ENCODE measurements around the gene F12. TPM values are rescaled to one million over a fixed set of nuclear protein-coding genes. Genes with fewer than 3 reads are reported as not detected.

The F12 gene
- polyA plus RNA-seq, 1 of the 3 experiments (the other 2 are of a cell fraction): 4.3 TPM

DNA sequence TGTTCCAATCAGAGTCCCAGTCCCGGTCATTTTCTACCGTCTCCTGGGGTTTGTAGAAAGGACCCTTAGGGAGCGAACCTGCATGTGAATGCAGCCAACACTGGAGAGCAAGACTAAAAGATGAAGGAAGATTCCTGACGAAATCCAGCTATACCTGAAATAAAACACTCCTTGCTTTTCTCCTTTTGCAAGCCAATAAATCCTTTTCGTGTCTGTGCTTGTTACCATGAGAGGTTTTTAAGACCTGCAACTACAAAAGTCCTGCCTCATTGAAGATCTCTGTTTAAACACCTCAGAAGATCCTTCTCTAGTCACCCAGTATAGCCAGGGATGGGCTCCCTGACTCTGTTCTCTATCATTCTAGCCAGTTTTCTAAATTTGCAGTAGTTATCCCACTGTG, 35.2 kb downstream of the F12 start:
- no peaks in the 10 kb centered on the region for H3K27me3 ChIP-seq (ENCODE audit: insufficient read depth)
- H3K27ac ChIP-seq (ENCODE audit: low read depth in 2 of 2, low read length in 1 of 2): no peak overlapping the region
- TF ChIP-seq NFIC (IDR thresholded peaks at IDR 0.05; ENCODE audit: borderline replicate concordance): no peak
- no peak for TF ChIP-seq JUND (IDR thresholded peaks at IDR 0.05)
- no peak for TF ChIP-seq GATA2 (CRISPR knock-in tag; IDR thresholded peaks at IDR 0.05)
- TF ChIP-seq, protein P1, sequence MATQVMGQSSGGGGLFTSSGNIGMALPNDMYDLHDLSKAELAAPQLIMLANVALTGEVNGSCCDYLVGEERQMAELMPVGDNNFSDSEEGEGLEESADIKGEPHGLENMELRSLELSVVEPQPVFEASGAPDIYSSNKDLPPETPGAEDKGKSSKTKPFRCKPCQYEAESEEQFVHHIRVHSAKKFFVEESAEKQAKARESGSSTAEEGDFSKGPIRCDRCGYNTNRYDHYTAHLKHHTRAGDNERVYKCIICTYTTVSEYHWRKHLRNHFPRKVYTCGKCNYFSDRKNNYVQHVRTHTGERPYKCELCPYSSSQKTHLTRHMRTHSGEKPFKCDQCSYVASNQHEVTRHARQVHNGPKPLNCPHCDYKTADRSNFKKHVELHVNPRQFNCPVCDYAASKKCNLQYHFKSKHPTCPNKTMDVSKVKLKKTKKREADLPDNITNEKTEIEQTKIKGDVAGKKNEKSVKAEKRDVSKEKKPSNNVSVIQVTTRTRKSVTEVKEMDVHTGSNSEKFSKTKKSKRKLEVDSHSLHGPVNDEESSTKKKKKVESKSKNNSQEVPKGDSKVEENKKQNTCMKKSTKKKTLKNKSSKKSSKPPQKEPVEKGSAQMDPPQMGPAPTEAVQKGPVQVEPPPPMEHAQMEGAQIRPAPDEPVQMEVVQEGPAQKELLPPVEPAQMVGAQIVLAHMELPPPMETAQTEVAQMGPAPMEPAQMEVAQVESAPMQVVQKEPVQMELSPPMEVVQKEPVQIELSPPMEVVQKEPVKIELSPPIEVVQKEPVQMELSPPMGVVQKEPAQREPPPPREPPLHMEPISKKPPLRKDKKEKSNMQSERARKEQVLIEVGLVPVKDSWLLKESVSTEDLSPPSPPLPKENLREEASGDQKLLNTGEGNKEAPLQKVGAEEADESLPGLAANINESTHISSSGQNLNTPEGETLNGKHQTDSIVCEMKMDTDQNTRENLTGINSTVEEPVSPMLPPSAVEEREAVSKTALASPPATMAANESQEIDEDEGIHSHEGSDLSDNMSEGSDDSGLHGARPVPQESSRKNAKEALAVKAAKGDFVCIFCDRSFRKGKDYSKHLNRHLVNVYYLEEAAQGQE (IDR thresholded peaks at IDR 0.05; ENCODE audit: low read depth, low read length): no peak
- no peak for TF ChIP-seq MEF2A (IDR thresholded peaks at IDR 0.05; ENCODE audit: borderline replicate concordance, low read depth)
- no peak for TF ChIP-seq NRF1 (IDR thresholded peaks at IDR 0.05; ENCODE audit: low read depth, low read length)
- TF ChIP-seq SMC3 (IDR thresholded peaks at IDR 0.05; ENCODE audit: low read depth, low read length): no peak
- TF ChIP-seq, protein P2, sequence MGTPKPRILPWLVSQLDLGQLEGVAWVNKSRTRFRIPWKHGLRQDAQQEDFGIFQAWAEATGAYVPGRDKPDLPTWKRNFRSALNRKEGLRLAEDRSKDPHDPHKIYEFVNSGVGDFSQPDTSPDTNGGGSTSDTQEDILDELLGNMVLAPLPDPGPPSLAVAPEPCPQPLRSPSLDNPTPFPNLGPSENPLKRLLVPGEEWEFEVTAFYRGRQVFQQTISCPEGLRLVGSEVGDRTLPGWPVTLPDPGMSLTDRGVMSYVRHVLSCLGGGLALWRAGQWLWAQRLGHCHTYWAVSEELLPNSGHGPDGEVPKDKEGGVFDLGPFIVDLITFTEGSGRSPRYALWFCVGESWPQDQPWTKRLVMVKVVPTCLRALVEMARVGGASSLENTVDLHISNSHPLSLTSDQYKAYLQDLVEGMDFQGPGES (IDR thresholded peaks at IDR 0.05; ENCODE audit: low read depth, low read length): no peak
- TF ChIP-seq, protein P3, sequence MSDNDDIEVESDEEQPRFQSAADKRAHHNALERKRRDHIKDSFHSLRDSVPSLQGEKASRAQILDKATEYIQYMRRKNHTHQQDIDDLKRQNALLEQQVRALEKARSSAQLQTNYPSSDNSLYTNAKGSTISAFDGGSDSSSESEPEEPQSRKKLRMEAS (IDR thresholded peaks at IDR 0.05; ENCODE audit: low read depth): no peak
- no peak for TF ChIP-seq EZH2phosphoT487 (IDR thresholded peaks at IDR 0.05; ENCODE audit: borderline replicate concordance, low read depth)
- no peak for TF ChIP-seq TCF12 (IDR thresholded peaks at IDR 0.05)
- no peak for TF ChIP-seq CHD2 (IDR thresholded peaks at IDR 0.05; ENCODE audit: low read length, partially characterized antibody)
- TF ChIP-seq, protein P4, sequence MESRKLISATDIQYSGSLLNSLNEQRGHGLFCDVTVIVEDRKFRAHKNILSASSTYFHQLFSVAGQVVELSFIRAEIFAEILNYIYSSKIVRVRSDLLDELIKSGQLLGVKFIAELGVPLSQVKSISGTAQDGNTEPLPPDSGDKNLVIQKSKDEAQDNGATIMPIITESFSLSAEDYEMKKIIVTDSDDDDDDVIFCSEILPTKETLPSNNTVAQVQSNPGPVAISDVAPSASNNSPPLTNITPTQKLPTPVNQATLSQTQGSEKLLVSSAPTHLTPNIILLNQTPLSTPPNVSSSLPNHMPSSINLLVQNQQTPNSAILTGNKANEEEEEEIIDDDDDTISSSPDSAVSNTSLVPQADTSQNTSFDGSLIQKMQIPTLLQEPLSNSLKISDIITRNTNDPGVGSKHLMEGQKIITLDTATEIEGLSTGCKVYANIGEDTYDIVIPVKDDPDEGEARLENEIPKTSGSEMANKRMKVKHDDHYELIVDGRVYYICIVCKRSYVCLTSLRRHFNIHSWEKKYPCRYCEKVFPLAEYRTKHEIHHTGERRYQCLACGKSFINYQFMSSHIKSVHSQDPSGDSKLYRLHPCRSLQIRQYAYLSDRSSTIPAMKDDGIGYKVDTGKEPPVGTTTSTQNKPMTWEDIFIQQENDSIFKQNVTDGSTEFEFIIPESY (IDR thresholded peaks at IDR 0.05; ENCODE audit: borderline replicate concordance, low read depth): no peak
- no peak for TF ChIP-seq ELF1 (IDR thresholded peaks at IDR 0.05)
- peaks cover 6% of the 10 kb centered on the region for H3F3A ChIP-seq (replicated peaks; ENCODE audit: insufficient read depth)
- no peak overlapping the region for H3K9ac ChIP-seq
- CTCF ChIA-PET: interaction anchor here (0.9 to 4.9 kb wide), 3 partner anchors 15 to 127 kb away, joined by 3 to 47 read pairs (median 6); no protein-coding TSS in a partner anchor
- no peak overlapping the region for H2AFZ ChIP-seq (ENCODE audit: low read depth)
- H3K79me2 ChIP-seq (ENCODE audit: insufficient read depth): no peaks in the 10 kb centered on the region
- no peak overlapping the region for H3K4me2 ChIP-seq
- no peak for DNase-seq
- no peak overlapping the region for H3K4me3 ChIP-seq (ENCODE audit: low read depth in 2 of 2, low read length in 1 of 2)
- 86% methylated on average over 5 of the region's 5 CpGs for WGBS (ENCODE audit: low lambda C conversion rate)
- no peaks in the 10 kb centered on the region for H3K9me3 ChIP-seq
- H3K36me3 ChIP-seq (replicated peaks in 1 of 2; ENCODE audit: control insufficient read depth in 1 of 2, insufficient read depth in 2 of 2, low read length in 1 of 2): no peaks in the 10 kb centered on the region
- H4K20me1 ChIP-seq (ENCODE audit: insufficient read depth): no peaks in the 10 kb centered on the region
- H3K4me1 ChIP-seq (ENCODE audit: control insufficient read depth in 1 of 2, insufficient read depth in 2 of 2, low read depth in 1 of 2, low read length in 1 of 2): peaks cover 0 to 9% of the 10 kb centered on the region in 2 experiments; a peak in 1 of 4 replicates
- POLR2A ChIA-PET: no interaction called here
- no peaks in the 10 kb centered on the region for H3K9me2 ChIP-seq
